NCI-H2107 treated with DMSO at 0.1 percent for 48 hours (cell line): ENCODE data around the gene SPTY2D1.
"Not testable (repeated sequence)": the region's sequence is repeated elsewhere in the genome, so short reads cannot be mapped to it uniquely, and the experiment has no call there.

Source experiments
- DNase-seq: peaks from one replicate; lab custom pipeline; 2025; ENCODE audit not compliant: unreplicated experiment; lab: John Stamatoyannopoulos, UW

SPTY2D1 gene, protein sequence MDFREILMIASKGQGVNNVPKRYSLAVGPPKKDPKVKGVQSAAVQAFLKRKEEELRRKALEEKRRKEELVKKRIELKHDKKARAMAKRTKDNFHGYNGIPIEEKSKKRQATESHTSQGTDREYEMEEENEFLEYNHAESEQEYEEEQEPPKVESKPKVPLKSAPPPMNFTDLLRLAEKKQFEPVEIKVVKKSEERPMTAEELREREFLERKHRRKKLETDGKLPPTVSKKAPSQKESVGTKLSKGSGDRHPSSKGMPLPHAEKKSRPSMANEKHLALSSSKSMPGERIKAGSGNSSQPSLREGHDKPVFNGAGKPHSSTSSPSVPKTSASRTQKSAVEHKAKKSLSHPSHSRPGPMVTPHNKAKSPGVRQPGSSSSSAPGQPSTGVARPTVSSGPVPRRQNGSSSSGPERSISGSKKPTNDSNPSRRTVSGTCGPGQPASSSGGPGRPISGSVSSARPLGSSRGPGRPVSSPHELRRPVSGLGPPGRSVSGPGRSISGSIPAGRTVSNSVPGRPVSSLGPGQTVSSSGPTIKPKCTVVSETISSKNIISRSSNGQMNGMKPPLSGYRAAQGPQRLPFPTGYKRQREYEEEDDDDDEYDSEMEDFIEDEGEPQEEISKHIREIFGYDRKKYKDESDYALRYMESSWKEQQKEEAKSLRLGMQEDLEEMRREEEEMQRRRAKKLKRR

DNA sequence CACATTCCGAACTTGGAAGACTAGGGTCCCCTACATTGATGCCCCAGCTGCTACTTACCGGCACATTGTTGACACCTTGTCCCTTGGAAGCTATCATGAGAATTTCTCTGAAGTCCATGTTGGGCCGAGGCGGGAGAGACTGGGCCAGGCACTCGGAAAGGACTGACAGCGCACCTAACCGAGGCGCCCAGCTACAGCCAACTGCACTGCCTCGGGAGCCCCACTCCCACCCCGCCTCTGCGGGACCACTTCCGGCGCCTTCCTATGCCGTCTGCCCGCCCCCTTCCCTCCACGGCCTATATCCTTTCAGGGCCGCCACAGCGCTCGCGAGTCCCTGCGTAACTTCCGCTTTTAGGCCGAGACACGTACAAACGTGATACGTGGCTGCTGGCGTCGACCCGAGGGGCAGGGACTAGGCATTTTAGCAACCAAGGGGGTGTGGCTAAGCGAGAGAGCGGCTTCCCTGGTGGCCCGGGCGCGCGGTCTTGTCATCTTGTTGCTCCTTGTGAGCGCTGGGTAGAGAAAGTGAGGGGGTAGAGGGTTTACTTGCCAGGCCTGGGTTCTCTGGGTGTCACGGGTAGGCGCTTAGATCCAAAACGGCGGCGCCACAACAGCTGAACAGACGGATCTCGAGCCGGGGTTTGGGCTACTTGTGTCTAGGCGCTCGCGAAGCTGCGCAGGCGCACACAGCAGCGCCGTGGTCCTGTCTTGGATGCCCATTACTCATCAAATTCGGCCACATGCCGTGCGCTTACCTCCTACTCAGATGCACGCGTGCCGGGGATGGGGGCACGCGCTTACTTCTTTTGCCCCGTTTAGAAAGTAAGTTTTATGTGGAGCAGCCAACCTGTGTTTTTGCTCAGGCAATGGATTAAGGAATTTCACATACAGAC is at the start of gene SPTY2D1:
Gene SPTY2D1, minus strand, starts transcription at position 203 of the 893 bp plus-strand sequence. Its CDS starts 85 bp downstream, at position 118.
- DNase-seq, result peak; percentile 93

DNA sequence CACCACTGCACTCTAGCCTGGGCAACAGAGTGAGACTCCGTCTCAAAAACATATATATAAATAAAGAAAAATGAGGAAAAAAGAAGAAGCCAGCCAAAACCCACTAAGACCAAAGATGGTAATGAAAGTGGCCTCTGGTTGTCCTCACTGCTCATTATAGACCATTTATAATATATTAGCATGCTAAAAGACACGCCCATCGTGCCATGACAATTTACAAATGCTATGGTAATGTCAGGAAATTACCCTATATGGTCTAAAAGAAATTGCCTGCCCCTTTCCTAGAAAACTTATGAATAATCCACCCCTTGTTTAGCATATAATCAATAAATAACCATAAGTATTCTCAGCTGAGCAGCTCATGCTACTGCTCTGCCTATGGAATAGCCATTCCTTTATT is 48.3 kb upstream of the SPTY2D1 start:
- DNase-seq, result no peak

DNA sequence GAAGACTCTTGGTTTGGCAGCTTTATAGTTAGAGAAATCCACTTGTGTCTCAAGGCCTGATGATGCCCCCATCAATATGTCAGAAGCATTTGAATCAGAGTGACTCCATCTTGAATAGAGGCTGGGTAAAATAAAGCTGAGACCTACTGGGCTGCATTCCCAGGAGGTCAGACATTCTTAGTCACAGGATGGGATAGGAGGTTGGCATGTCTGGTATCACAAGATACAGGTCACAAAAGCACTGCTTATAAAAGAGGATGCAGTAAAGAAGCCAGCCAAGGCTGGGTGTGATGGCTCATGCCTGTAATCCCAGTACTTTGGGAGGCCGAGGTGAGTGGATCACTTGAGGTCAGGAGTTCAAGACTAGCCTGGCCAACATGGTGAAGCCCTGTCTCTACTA is 47.8 kb upstream of the SPTY2D1 start:
- DNase-seq, result not testable (repeated sequence)

DNA sequence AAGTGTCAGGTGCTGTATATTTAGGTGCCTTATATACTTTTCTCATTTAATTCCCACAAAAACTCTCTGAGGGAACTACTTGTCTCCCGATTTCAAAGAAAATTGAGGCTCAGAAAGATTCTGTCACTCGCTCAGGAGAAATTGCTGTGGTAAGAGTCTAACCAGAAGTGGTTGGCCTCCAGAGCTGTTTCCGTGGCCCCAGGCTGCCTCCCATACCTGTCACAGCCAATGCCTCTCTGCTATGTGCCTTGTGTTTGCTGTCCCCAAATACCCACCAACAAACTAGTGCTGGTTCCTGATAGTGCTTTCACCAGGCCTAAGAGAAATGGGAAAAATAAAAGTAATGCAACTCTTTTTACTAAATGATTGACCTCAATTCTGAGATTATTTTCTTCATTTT is 43.4 kb upstream of the SPTY2D1 start:
- DNase-seq, result no peak

DNA sequence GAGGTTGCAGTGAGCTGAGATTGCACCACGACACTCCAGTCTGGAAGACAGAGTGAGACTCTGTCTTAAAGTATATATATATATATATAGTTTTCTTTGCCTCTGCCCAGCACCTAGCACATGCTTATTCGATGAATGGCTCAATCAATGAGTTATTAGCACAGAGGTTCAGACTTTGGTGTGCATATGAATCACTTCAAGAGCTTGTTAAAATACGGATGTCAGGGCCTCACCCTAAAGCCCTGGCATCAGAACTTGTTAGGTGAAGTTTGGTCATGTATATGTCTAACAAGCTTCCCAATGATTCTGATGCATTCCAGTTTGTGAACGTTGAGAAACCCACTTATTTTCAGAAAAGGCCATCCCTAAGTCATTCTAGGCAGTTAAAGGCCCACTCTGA is 42.7 kb upstream of the SPTY2D1 start:
- no peak for DNase-seq

DNA sequence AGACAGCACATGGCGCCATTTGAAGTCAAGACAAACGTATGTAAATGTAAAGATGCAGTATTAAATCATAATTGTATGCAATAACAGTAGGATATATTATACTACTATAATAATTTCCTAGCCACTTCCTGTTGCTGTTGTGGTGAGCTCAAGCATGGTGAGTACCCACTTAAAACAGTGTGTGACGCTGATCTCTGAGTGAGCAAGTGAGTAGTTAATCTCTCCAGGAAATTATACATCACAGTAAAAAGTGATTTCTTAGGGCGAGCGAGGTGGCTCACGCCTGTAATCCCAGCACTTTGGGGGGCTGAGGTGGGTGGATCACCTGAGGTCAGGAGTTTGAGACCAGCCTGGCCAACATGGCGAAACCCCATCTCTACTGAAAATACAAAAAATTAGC is 38.1 kb upstream of the SPTY2D1 start:
- not testable (repeated sequence) for DNase-seq

DNA sequence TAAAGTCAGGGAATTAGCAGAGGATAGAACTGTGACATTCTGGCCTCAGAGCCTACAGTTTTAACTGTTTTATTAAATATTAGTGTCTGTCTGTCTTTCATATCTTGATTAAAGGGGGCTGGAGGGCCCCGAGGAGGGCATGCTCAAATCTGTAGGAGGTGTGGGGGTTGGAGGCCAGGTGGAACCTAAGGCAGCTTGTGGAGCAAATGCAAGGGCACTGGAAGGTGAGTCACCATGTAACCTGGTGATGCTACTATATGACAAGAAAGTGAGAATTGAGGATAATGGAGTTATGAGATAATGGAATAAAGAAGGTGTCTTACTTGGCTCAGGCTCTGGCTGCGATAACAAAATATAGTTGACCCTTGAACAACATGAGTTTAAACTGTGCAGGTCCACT is 37.1 kb upstream of the SPTY2D1 start:
- DNase-seq, result no peak

DNA sequence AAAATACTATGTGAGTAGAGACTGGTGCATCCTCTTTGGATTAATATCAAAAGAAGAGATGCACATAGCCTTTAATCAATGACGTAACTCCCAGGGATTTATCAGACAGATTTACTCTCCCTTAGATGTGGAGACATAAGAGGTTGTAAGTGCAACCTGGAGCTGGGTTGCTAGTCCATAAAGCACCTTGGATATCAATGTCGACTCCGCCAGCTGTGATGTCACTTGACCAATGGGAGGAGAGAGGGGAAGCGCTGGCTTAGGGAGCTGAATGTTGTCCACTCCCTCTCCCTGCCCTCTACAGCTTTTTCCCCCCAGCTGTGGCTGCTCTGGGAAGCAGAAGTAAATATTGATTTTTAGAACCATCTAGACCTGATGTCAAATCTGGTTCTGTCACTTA is 35.6 kb upstream of the SPTY2D1 start:
- no peak for DNase-seq

DNA sequence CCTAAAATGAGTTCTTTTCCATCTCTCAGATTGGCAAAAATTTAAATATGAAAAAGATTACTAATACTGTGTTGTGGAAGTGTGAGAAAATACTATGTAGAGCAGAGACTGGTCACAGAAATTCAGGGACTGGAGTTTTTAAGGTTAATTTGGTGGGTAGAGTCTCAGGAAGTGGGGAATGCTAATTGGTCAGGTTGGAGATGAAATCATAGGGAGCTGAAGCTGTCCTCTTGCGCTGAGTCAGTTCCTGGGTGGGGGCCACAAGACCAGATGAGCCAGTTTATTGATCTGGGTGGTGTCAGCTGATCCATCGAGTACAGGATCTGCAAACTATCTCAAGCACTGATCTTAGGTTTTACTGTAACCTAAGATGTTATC is 35.1 kb upstream of the SPTY2D1 start:
- DNase-seq, result no peak

DNA sequence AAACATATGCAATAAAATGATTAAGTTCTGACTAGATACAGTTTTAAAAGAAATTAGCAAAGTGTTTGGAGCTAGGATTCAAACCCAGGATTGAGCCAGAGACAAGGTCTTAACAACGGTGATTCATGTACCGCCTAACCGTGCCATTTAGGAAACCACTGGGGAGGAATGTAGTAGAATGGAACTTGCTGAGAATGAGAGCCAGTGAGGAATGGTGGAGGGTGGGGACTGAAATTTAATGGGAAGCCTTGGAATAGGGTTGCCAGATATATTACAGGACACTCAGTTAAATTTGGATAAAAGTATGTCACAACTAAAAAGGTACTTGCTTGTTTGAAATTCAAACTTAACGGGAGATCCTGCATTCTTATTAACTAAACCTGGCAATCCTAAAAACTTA is 34.0 kb upstream of the SPTY2D1 start:
- no peak for DNase-seq

DNA sequence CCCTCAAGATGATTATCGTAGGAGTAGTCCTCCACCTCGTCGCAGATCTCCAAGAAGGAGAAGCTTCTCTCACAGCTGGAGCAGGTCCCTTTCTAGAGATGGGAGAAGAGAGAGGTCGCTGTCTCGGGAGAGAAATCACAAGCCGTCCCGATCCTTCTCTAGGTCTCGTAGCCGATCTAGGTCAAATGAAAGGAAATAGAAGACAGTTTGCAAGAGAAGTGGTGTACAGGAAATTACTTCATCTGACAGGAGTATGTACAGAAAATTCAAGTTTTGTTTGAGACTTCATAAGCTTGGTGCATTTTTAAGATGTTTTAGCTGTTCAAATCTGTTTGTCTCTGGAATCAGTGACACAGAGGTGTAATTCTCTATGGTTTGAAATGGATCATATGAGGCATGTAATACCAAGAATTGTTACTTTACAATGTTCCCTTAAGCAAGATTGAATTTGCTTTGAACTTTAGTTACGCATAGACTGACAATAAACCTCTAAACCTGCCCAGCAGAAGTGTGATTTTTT is 31.3 kb upstream of the SPTY2D1 start:
- DNase-seq, result not testable (repeated sequence)

DNA sequence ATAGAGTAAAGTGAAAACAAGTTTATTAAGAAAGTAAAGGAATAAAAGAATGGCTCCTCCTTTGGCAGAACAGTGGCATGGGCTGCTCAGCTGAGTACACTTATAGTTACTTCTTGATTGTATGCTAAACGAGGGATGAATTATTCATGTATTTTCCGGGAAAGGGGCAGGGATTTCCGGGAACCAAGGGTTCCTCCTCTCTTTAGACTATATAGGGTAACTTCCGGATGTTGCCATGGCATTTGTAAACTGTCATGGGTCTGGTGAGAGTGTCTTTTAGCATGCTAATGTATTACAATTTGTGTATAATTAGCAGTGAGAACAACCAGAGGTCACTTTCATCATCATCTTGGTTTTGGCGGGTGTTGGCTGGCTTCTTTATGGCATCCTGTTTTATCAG is 23.5 kb upstream of the SPTY2D1 start:
- DNase-seq, result no peak

DNA sequence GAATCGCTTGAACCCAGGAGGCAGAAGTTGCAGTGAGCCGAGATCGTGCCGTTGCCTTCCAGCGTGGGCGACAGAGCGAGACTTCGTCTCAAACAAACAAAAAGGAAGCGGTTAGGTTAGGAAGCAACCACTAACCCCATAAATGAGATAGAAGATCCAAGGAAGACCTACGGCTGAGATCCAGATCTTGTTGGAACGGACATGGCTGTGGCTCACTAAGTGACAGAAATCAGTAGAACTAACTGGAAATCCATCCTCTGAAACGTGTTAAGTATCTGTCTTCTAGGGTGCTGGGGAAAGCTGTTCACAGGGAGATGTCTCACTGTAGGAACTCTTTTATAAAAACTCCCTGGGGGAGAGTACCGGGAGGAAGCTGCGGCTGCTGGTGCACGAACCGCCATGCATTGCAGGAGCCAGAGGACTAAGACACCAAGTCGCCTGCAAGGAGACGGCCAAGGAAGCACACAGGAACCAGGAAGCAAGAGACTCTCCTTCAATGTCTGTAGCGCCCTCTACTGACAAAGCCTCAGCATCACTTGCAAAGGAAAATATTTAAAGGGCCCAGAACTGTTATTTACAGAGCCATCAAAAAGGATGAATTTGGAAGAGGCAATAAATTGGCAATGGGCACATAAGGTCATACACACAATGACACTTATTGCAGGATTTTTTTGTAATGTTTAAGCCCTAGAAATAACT is 16.9 kb upstream of the SPTY2D1 start:
- DNase-seq, result no peak

DNA sequence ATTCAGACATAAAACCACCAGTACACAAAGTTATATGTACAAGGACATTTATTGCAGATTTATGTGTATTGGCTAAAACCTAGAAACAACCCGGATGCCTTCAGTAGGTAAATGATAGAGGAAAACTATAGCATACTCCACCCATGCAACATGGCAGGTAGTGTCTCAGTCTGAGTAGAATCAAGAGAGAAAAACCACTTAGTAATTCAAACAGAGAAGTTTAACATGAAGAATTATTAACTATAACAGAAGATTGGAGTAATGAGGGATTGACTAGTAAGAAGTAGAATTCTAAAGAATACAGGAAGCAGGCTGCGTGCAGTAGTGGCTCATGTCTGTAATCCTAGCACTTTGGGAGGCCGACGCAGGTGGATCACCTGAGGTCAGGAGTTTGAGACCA is 16.2 kb upstream of the SPTY2D1 start:
- no peak for DNase-seq

DNA sequence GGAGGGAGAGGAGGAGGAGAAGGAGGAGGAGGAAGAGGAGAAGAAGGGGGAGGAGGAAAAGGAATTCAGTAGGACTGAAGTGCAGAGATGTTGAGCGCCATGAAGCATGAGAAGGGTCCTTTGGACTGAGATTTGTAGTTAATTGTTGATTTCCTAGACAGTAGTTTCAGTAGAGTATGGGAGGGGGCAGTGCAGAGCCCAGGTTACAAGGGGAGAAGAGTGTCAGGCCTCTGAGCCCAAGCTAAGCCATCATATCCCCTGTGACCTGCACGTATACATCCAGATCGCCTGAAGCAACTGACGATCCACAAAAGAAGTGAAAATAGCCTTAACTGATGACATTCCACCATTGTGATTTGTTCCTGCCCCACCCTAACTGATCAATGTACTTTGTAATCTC is 8.9 kb upstream of the SPTY2D1 start:
- DNase-seq, result not testable (repeated sequence)

DNA sequence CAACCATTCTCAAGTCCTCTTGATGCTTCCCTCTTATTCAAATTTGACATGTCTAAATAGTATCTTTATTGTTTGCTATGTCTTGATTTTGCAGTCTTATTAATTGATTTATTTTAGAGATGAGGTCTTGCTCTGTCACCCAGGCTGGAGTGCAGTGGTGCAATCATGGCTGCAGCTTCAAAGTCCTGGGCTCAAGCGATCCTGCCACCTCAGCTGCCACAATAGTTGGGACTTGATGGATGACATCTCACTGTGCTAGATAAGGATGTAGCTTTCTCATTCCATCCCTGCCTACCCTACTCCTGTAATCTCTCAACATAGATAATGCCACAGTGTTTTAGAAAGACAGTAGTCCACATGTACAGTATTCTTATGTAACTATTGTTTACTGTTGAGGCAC is 7.5 kb upstream of the SPTY2D1 start:
- DNase-seq, result no peak

DNA sequence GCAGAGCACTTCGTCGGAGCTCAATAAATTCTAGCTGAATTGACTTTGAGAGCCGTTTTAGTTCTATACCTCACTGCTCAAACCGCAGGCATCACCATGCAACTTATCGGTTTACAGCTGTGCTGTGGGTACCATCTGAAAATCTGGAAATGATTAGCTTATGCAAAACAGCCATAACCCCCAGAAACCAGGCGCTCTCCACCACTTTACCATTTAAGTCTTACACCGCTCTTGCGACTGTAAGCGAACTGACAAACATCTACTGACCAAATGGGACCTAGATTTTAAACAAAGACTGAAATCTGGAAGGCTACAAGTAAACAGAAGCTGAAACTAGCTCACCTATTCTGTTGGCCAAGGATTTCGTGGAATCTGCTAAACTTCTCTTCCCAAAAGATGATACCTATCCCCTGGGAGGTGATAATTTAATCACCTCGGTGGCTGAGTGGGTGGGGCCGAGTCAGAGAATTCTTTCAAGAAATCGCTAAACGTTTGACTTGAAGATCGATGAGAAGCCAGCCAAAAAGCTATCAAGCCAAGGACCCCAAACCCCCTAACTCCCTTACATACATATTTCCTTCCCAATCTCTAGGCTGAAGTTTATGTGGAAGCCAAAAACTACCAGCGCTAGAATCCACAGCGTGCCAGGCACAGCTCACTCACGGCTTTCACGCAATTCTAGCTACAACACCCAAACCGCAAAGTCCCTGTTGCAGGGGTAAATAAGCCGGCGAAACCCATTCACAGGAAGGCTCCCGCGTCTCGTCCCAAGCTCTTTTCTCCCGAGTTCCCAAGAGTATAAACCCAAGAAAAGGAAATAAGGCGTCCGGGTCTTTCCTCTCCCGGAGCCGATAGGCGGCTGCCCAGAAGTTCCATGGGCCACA is 644 bp downstream of the SPTY2D1 start:
- no peak for DNase-seq

DNA sequence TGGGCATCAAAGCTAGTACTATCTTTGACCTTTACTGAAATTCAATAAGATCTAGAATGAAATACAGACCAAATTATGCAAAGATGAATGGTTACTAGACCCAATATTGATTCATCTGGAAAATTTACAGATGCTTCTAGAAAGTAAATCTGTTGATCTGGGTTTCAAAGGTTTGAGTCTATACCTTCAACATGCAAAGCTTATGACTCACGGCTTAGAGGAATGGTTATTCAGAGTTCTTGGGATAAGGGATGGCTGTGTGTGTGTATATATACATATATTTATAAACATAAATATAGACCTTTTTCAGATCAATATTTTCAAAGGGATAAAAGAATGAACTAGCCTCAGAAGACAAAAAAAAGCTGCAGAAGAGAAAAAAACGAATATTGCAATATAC is 1.3 kb downstream of the SPTY2D1 start:
- DNase-seq, result no peak

DNA sequence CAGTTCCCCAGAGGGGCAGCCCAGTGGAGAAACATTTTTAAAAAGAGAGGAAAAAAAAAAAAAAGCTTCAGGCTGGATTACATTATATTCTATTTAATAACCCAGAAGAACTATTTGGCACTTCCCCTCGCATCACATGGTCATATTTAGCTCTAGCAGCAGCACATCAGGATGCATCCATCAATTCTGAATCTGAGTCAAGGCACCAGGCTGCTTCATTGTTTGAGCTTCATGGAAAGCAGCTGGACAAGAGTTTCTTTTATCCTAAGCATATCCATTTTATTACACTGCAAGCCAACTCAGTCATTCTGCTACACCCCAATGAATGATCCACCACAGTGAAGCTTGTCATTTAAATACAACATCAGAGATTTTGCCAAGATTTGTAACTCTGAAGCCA is 10.0 kb downstream of the SPTY2D1 start:
- DNase-seq, result no peak

DNA sequence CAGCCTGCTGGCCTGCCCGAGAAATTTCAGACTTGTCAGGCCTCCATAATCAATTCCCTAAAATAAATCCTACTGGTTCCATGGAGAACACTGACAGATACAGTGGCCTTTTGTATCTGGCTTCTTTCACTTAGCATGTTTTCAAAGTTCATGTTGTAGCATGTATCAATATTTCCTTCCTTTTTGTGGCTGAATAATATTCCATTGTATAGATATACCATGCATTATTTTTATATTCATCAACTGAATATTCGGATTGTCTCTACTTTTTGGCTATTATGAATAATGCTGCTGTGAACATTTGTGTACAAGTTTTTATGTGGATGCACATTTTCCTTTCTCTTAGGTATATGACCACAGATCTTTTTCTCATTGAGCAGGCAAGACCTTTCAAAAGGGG is 10.4 kb downstream of the SPTY2D1 start:
- no peak for DNase-seq
